WTC11 (cell line): Measurements from ENCODE around the gene INTS7.

Experiments used
- PRDM15 ChIP-seq: sonication (generic); formaldehyde crosslinking; IDR thresholded peaks from 2 replicates; pipeline ENCODE4 v1.8.0; 2022; ENCODE audit warnings: missing genetic modification reagents
- SMAD3 ChIP-seq: sonication (generic); formaldehyde crosslinking; IDR thresholded peaks from 2 replicates; pipeline ENCODE4 v1.8.0; 2022; ENCODE audit warnings: missing genetic modification reagents, mild to moderate bottlenecking, borderline replicate concordance
- ZBTB21 ChIP-seq: sonication (generic); formaldehyde crosslinking; IDR thresholded peaks from 2 replicates; pipeline ENCODE4 v1.8.1; 2023; ENCODE audit warnings: mild to moderate bottlenecking, missing genetic modification reagents, borderline replicate concordance
- TF ChIP-seq, protein P1 (sequence below): sonication (generic); formaldehyde crosslinking; IDR thresholded peaks from 2 replicates; pipeline ENCODE4 v1.8.0; 2022; ENCODE audit warnings: mild to moderate bottlenecking, missing genetic modification reagents
- TF ChIP-seq, protein P2 (sequence below): fragments of 200-600 bp; IDR thresholded peaks from 2 replicates; pipeline ENCODE4 v1.8.0; 2022; ENCODE audit warnings: antibody characterized with exemption
- TF ChIP-seq, protein P3 (sequence below): sonication (generic); formaldehyde crosslinking; IDR thresholded peaks from 2 replicates; pipeline ENCODE4 v1.8.0; 2022; ENCODE audit warnings: mild to moderate bottlenecking, missing genetic modification reagents

DNA sequence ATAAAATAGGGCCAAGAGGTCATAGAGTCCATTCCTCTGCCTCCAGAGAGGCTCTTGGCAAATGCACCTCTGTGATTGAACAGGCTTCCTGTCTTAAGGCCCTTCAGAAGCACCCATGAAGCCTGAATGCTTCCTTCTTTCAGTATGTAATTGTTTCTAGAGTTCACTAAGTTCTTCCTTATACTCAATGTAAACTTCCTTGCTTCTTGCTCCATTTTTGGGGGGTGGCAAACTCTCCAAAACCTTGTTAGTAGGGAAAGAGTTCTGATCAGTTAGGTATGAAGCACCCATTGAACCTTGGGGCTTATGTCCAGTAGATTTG, 102.5 kb downstream of the INTS7 start:
- TF ChIP-seq, protein P1, sequence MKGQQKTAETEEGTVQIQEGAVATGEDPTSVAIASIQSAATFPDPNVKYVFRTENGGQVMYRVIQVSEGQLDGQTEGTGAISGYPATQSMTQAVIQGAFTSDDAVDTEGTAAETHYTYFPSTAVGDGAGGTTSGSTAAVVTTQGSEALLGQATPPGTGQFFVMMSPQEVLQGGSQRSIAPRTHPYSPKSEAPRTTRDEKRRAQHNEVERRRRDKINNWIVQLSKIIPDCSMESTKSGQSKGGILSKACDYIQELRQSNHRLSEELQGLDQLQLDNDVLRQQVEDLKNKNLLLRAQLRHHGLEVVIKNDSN (CRISPR knock-in tag), result no peak
- TF ChIP-seq, protein P2, sequence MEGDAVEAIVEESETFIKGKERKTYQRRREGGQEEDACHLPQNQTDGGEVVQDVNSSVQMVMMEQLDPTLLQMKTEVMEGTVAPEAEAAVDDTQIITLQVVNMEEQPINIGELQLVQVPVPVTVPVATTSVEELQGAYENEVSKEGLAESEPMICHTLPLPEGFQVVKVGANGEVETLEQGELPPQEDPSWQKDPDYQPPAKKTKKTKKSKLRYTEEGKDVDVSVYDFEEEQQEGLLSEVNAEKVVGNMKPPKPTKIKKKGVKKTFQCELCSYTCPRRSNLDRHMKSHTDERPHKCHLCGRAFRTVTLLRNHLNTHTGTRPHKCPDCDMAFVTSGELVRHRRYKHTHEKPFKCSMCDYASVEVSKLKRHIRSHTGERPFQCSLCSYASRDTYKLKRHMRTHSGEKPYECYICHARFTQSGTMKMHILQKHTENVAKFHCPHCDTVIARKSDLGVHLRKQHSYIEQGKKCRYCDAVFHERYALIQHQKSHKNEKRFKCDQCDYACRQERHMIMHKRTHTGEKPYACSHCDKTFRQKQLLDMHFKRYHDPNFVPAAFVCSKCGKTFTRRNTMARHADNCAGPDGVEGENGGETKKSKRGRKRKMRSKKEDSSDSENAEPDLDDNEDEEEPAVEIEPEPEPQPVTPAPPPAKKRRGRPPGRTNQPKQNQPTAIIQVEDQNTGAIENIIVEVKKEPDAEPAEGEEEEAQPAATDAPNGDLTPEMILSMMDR, result no peak
- TF ChIP-seq ZBTB21 (CRISPR knock-in tag), result no peak
- TF ChIP-seq, protein P3, sequence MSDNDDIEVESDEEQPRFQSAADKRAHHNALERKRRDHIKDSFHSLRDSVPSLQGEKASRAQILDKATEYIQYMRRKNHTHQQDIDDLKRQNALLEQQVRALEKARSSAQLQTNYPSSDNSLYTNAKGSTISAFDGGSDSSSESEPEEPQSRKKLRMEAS (CRISPR knock-in tag), result no peak
- TF ChIP-seq PRDM15 (CRISPR knock-in tag), result no peak
- TF ChIP-seq SMAD3 (CRISPR knock-in tag), result no peak
